Measurements from ENCODE around the gene HOXD4.
A peak's percentile ranks its signal among the peaks of the same experiment; 100 is the strongest.

HOXD4 gene

GRCh38 chr2:176151442-176152287, at the start of gene HOXD4:
TSS of gene HOXD4 (plus strand) at chr2:176151550. CDS start at chr2:176151634, 84 bp downstream.
- no peak for DNase-seq

GRCh38 chr2:176101842-176102241, 49.5 kb upstream of the HOXD4 start:
- DNase-seq, result no peak

- DNase-seq, result no peak
Observed at GRCh38 chr2:176102309-176102866, 49.0 kb upstream of the HOXD4 start.

- no peak for DNase-seq
Observed at GRCh38 chr2:176103194-176103593, 48.2 kb upstream of the HOXD4 start.

- DNase-seq, result no peak
Observed at GRCh38 chr2:176103742-176104315, 47.5 kb upstream of the HOXD4 start.

GRCh38 chr2:176104316-176105077, 46.9 kb upstream of the HOXD4 start:
- peak; percentile 72 for DNase-seq

GRCh38 chr2:176105078-176105729, 46.1 kb upstream of the HOXD4 start:
- DNase-seq, result no peak

GRCh38 chr2:176105730-176106580, 45.4 kb upstream of the HOXD4 start:
- DNase-seq, result no peak

GRCh38 chr2:176106581-176107539, 44.5 kb upstream of the HOXD4 start, which contains the start of gene HOXD11:
TSS of gene HOXD11 (plus strand) at chr2:176107280. CDS start at chr2:176107356, 76 bp downstream.
- DNase-seq, result peak; percentile 63

- DNase-seq, result no peak
Observed at GRCh38 chr2:176107731-176108181, 43.6 kb upstream of the HOXD4 start.

GRCh38 chr2:176109192-176109901, 42.0 kb upstream of the HOXD4 start:
- no peak for DNase-seq

GRCh38 chr2:176109946-176110345, 41.4 kb upstream of the HOXD4 start:
- DNase-seq, result no peak

- DNase-seq, result no peak
Observed at GRCh38 chr2:176110415-176111308, 40.7 kb upstream of the HOXD4 start.

- DNase-seq, result peak; percentile 54
Observed at GRCh38 chr2:176111309-176111663, 40.1 kb upstream of the HOXD4 start.

- DNase-seq, result no peak
Observed at GRCh38 chr2:176111846-176112374, 39.4 kb upstream of the HOXD4 start.

- DNase-seq, result no peak
Observed at GRCh38 chr2:176112375-176113302, 38.7 kb upstream of the HOXD4 start.

All from fibroblast of upper back skin (primary cell).